Tibial nerve (tissue), 4 donors: Measurements from ENCODE around the gene MAML2. TPM values are rescaled to one million over a fixed set of nuclear protein-coding genes. Genes with fewer than 3 reads are reported as not detected.

ENCODE experiments used
- DNase-seq, 2 donors: peaks; one replicate each; pipeline ENCODE4 v3.0.0-alpha.2; 2019; ENCODE audit warnings: low spot score in 2 of 2
- H3K27ac ChIP-seq, 4 donors: fragments of 200-600 bp; sonication (generic) in 3 of 4; one replicate each; pipeline ENCODE4 v1.5.1; 2017 to 2019; ENCODE audit warnings: mild to moderate bottlenecking in 1 of 4
- H3K27me3 ChIP-seq, 2 donors: fragments of 200-600 bp; sonication (generic) in 1 of 2; one replicate each; pipeline versions ENCODE4 v1.5.1 to v1.6.0; 2017 to 2019
- H3K36me3 ChIP-seq, 3 donors: fragments of 200-600 bp; sonication (generic); one replicate each; pipeline ENCODE4 v1.5.1; 2018 to 2019
- H3K4me1 ChIP-seq, 4 donors: fragments of 200-600 bp; sonication (generic) in 3 of 4; one replicate each; pipeline ENCODE4 v1.5.1; 2017 to 2019
- H3K4me3 ChIP-seq, 4 donors: fragments of 200-600 bp; sonication (generic) in 3 of 4; one replicate each; pipeline ENCODE4 v1.5.1; 2017 to 2019; ENCODE audit warnings: mild to moderate bottlenecking in 1 of 4, moderate library complexity in 1 of 4
- H3K9me3 ChIP-seq, 4 donors: fragments of 200-600 bp; sonication (generic) in 3 of 4; one replicate each; pipeline ENCODE4 v1.5.1; 2017 to 2019
- CTCF ChIP-seq, 5 experiments: fragments of 200-600 bp in 3 of 5; fragments of 450-650 bp in 2 of 5; sonication (generic) in 3 of 5; IDR thresholded peaks; one replicate each; pipeline ENCODE4 v1.5.1; 2016 to 2019; ENCODE audit warnings: antibody characterized with exemption in 5 of 5, mild to moderate bottlenecking in 3 of 5, moderate library complexity in 2 of 5
- EP300 ChIP-seq, 2 donors: sonication (generic); formaldehyde crosslinking; IDR thresholded peaks; one replicate each; pipeline ENCODE4 v1.6.1; 2017; ENCODE audit warnings: antibody characterized with exemption in 2 of 2, mild to moderate bottlenecking in 1 of 2
- POLR2A ChIP-seq, 2 donors: fragments of 450-650 bp; IDR thresholded peaks; one replicate each; pipeline ENCODE4 v1.6.1; 2017; ENCODE audit warnings: antibody characterized with exemption in 2 of 2, mild to moderate bottlenecking in 2 of 2, moderate library complexity in 2 of 2
- WGBS, 2 donors: methylation state at CpG; one replicate each; pipeline ENCODE4 v1.1.5; 2018; 5-methylcytosine and 5-hydroxymethylcytosine counted together
- total RNA-seq, 4 donors: library from RNA; depleted of rRNA; stranded (reverse); fragments of >200 nt; gene quantifications; one replicate each; pipeline ENCODE4 v1.1.0, GENCODE V29; 2016

Gene MAML2
- total RNA-seq, 4 donors from 2014 or later: 20.5 to 38.4 (median 27.9) TPM

GRCh38 chr11:96173906-96174305 is 169.1 kb downstream of the MAML2 start:
- H3K4me3 ChIP-seq: no peak overlapping the region
- no peaks in the 10 kb centered on the region for H3K27me3 ChIP-seq
- TF ChIP-seq POLR2A (IDR thresholded peaks at IDR 0.05) (no peak), CTCF (IDR thresholded peaks at IDR 0.05) (no peak), EP300 (IDR thresholded peaks at IDR 0.05) (no peak)
- no peaks in the 10 kb centered on the region for H3K9me3 ChIP-seq
- H3K27ac ChIP-seq: no peak overlapping the region
- peaks cover 3 to 19% (median 9%) of the 10 kb centered on the region in 4 donors for H3K4me1 ChIP-seq
- 93 to 96% methylated on average over 5 of the region's 5 CpGs for WGBS, 2 donors
- no peak for DNase-seq
- H3K36me3 ChIP-seq: no peaks in the 10 kb centered on the region

GRCh38 chr11:96173422-96173821 is 169.6 kb downstream of the MAML2 start:
- whole genome bisulfite sequencing, 2 donors: 78 to 83% methylated on average over 7 of the region's 7 CpGs
- DNase-seq: no peak
- peaks cover 4 to 21% (median 13%) of the 10 kb centered on the region in 4 donors for H3K4me1 ChIP-seq
- TF ChIP-seq EP300 (IDR thresholded peaks at IDR 0.05): no peak
- no peak for TF ChIP-seq CTCF (IDR thresholded peaks at IDR 0.05)
- TF ChIP-seq POLR2A (IDR thresholded peaks at IDR 0.05): no peak
- no peak overlapping the region for H3K4me3 ChIP-seq
- no peaks in the 10 kb centered on the region for H3K36me3 ChIP-seq
- no peak overlapping the region for H3K27ac ChIP-seq
- H3K9me3 ChIP-seq: no peaks in the 10 kb centered on the region
- no peaks in the 10 kb centered on the region for H3K27me3 ChIP-seq

- Histone ChIP-seq H3K36me3 (no peaks in the 10 kb centered on the region), H3K4me1 (peaks cover 4 to 26% (median 17%) of the 10 kb centered on the region in 4 donors), H3K4me3 (no peak overlapping the region), H3K27ac (no peak overlapping the region), H3K27me3 (no peaks in the 10 kb centered on the region), H3K9me3 (no peaks in the 10 kb centered on the region)
- WGBS, 2 donors: 55 to 57% methylated on average over 1 of the region's 1 CpG
- DNase-seq: no peak
- no peak for TF ChIP-seq EP300 (IDR thresholded peaks at IDR 0.05)
- no peak for TF ChIP-seq CTCF (IDR thresholded peaks at IDR 0.05)
- TF ChIP-seq POLR2A (IDR thresholded peaks at IDR 0.05): no peak
These were observed 170.4 kb downstream of the MAML2 start for GRCh38 chr11:96172604-96173003.

GRCh38 chr11:96169250-96169649 is 173.7 kb downstream of the MAML2 start:
- Histone ChIP-seq H3K4me3 (no peak overlapping the region), H3K4me1 (peaks cover 4 to 41% (median 20%) of the 10 kb centered on the region in 4 donors), H3K27ac (peak overlapping the region in 3 of 4 donors; percentile 48 to 88 (median 79)), H3K27me3 (no peaks in the 10 kb centered on the region), H3K36me3 (no peaks in the 10 kb centered on the region), H3K9me3 (no peaks in the 10 kb centered on the region)
- WGBS, 2 donors: 33 to 54% methylated on average over 3 of the region's 3 CpGs
- no peak for DNase-seq
- TF ChIP-seq EP300 (IDR thresholded peaks at IDR 0.05) (no peak), POLR2A (IDR thresholded peaks at IDR 0.05) (no peak), CTCF (IDR thresholded peaks at IDR 0.05) (no peak)

- peak in 1 of 2 donors; percentile 70 for DNase-seq
- H3K36me3 ChIP-seq: no peaks in the 10 kb centered on the region
- H3K9me3 ChIP-seq: no peaks in the 10 kb centered on the region
- peaks cover 4 to 41% (median 20%) of the 10 kb centered on the region in 4 donors for H3K4me1 ChIP-seq
- H3K27me3 ChIP-seq: no peaks in the 10 kb centered on the region
- 7% methylated on average over 2 of the region's 2 CpGs for WGBS, 2 donors
- TF ChIP-seq CTCF (IDR thresholded peaks at IDR 0.05) (peak in 2 of 5 experiments; percentile 33 to 42), POLR2A (IDR thresholded peaks at IDR 0.05) (no peak), EP300 (IDR thresholded peaks at IDR 0.05) (peak; percentile 52 to 93)
- H3K27ac ChIP-seq: peak overlapping the region; percentile 37 to 88 (median 64)
- no peak overlapping the region for H3K4me3 ChIP-seq
These were observed 174.4 kb downstream of the MAML2 start for GRCh38 chr11:96168623-96169022.
